Iris pigment epithelial cell (primary cell): ENCODE measurements around the gene LRRC70.
"Not testable (repeated sequence)": the region's sequence is repeated elsewhere in the genome, so short reads cannot be mapped to it uniquely, and the experiment has no call there.

Experiments
- DNase-seq: peaks from one replicate; pipeline ENCODE4 v3.0.0-alpha.2; 2011; ENCODE audit warnings: low read depth

The LRRC70 gene

DNA sequence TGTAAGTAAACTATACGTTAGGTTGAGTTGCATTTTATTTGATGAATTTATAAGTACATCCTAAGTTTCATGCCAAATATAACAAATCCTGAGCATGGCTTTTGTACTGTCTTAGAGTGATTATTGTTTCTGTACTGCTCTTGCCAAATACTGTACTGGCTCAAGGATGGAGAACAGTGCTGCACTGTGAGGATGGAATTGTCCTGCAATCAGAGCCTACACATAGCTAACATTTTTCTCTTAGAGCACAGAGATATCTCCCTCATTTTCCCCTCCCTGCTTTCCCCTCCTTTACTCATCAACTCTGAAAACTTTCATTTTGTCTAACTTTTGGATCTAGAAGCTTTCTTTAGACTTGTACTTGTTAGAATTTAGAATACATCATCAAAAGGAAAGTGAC, 28.3 kb downstream of the LRRC70 start:
- DNase-seq, result peak; percentile 61

DNA sequence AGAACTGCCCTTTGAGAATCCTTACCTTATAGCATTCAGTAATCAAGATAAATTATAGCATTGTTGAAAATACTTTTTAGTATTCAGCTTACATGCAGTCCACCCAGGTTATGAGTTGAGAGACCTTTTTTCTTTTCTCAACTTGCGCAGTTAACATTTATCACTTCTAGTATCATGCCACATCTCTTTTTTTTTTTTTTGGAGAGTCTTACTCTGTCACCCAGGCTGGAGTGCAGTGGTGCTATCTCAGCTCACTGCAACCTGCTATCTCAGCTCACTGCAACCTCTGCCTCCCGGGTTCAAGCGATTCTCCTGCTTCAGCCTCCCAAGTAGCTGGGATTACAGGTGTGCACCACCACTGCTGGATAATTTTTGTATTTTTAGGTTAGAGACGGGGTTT, 29.0 kb downstream of the LRRC70 start:
- no peak for DNase-seq

DNA sequence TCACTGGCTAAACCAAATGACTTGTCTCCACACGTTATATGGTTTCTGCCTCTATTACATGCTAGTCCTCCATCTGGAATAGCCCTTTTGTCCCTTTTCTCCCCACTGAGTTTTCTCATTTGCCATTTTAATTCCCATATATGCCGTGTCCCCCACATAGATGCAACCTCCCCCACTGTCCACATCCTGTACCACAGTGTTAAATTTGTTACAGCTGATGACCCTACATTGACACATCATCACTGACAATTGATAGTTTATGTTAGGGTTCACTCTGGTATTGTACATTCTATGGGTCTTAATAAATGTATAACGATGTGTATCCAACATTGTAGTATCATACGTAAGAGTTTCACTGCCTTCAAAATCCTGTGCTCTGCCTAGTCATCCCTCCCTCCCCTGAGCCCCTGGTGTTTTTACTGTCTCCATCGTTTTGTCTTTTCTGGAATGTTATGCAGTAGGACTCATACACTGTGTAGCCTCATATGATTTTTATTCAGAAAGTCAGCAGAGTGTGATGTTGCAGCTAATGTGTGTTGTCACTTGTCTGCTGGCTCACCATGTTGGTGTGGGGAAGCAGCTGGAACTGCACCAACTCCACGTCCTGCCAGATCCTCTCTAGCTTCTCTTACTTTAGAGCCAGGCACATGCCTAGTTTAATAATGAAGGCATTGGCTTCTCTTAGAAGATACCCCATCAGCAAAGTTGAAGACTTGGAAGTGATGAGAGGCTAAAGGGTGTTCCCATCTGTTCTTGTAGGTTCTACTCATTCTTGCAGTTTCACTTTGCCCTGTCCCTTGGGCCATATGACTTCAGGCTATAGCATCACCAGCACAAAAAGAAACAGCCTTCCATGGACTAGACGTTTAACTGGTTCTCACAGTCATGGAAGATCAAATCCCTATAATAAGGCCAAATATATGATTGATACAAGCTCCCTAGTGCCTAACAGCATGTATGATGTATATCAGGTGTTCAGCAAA, 30.2 kb downstream of the LRRC70 start:
- no peak for DNase-seq

DNA sequence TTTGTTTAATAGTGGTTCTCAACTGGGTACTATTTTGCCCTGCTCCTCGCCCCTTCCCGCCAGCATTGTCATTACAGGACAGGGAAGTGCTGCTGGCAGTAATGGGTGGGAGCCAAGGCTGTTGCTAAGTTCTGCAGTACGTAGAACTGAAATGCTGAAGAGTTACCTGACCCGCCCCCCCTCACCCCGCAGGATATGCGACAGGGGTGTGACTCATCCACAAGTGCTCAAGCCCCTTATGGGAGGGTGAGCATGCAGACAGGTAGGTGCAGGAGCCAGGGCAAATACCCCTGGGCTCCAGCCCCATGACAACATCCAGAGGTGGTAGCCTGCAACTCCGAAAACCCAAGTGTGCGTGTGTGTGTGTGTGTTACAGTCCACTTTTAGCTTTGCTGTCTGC, 35.7 kb downstream of the LRRC70 start:
- DNase-seq, result no peak

DNA sequence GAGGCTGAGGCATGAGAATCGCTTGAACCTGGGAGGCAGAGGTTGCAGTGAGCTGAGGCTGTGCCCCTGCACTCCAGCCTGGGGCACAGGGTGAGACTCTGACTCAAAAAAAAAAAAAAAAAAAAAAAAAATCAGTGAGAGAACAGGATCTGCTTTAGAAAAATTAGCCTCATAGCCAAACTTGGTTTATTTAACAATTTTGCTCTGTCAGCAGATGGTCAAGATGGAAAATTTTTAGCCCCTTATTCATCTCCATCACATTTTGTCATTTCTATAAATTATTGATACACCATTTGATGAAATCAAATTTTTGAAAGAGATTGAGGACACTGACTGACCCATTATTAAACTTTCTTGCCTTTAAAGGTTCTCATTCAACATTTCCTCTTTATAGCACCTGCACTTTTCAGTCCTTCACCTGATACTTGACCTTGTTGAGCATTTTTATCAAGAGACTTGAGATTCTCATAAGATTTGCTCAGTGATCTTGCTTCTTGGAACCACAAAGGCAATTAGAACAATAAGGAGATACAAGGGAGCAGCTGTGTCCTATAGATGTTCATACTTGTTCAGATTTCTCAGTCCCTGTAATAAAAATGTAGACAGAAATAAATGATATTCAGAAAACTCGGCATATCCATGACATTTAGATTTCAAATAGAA, 38.1 kb downstream of the LRRC70 start:
- DNase-seq, result no peak

DNA sequence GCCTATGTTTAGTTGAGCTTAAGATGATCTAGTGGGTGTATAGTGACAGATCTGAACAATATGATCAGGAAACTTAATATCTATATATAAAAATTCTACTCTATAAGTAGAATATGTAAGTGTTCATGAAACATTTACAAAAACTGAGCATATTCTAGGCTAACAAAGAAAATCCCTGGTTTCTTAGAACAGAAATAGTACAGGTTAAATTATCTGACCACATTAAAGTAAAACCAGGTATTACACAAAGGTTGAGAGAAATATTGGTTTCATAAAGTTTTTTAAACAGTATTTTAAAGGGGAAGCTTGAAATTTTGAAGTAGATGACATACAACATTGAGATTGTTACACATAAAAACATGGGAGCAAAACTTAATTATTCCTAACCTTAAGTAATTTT, 39.3 kb downstream of the LRRC70 start:
- DNase-seq, result no peak

DNA sequence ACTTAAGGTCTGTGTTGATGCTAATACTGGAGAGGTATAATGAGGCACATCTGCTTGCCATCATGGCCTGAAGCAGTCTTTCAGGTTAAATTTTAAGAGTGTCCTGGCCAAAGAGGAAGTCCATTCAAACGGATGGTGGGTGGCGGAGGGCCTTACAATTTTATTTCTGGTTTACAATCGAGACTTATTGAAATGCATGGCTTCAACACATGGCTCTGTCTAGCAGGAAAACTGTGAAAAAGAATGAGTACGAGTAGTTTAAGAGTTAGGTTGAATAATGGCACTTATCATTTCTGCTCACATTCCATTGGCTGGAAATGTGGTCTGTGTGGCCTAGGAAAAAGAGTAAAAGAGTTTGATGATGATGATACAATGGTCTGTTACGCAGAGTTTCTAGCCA, 42.1 kb downstream of the LRRC70 start:
- DNase-seq, result no peak

DNA sequence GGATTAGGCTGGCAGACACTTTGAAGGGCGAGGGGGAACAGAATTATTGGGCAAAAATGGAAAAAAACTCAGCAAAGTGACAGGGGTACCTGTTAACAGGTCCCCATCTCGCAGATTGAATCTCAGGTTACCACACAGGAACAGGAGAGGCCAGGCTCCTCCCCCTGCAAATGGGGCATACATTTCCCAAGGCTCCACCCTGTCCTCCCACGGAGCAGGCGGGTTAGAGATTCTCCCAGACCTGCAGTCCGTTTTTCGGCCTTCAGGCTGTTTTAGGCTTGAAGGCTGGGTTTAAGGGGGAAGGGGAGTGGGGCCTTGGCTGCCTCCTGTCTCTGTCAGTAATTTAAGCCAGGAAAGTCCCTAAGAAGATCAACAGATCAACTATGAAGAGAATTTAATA, 42.7 kb downstream of the LRRC70 start:
- no peak for DNase-seq

DNA sequence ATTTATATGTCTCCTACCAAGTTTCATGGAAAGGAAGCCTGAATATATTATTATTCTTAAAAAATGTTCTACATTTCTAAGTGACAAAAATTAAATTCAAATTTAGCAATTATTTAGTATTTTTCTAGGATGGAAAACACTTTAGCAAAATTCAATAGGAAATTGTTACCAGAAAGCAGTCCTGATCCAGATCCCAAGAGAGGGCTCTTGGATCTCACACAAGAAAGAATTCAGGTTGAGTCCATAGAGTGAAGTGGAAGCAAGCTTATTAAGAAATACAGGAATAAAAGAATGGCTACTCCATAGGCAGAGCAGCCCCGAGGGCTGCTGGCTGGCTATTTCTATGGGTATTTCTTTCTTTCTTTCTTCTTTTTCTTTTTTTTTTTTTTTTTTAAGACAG, 44.7 kb downstream of the LRRC70 start:
- no peak for DNase-seq

DNA sequence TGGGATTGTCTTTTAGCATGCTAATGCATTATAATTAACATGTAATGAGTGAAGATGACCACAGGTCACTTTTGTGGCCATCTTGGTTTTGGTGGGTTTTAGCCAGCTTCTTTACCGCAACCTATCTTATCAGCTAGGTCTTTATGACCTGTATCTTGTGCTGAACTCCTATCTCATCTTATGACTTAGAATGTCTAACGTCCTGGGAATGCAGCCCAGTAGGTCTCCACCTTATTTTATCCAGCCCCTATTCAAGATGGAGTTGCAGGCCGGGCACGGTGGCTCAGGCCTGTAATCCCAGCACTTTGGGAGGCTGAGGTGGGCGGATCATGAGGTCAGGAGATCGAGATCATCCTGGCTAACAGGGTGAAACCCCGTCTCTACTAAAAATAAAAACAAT, 45.8 kb downstream of the LRRC70 start:
- DNase-seq, result not testable (repeated sequence)

DNA sequence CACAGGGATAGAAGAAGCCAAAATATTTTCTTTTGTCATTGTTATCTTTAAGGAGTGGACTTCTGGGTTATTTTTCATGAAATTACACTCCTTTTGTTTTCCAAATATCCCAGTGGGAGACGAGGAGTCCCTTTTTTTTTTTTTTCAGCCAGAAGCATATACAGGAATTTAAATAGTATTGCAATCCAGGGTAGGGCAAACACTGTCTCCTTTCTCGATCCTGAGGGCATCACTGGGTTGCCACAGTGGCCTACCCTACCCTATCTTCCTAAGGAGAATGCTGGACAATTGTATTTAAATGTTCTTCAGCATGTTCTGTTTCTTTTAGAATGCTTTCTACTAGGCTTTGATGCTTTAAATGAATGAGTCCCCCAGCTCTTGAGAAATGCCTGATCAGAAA, 47.9 kb downstream of the LRRC70 start:
- DNase-seq, result no peak

DNA sequence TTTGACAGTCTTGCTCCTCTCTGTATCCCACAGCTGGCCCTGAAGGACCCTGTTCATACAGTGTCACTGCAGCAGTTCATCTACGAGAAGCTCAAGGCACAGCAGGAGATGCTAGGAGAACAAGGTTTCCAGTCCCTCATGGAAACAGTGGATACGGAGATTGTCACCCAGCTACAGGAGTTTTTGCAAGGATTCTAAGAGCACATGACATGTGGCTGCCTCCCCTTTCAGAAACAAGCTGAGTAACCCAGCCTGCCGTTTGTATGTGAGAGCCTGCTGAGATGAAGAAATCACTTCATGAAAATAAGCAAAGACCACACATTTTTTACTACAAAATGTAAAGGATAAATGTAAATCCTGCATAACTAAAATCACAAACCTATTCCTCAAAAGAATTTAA, 48.5 kb downstream of the LRRC70 start:
- DNase-seq, result no peak

DNA sequence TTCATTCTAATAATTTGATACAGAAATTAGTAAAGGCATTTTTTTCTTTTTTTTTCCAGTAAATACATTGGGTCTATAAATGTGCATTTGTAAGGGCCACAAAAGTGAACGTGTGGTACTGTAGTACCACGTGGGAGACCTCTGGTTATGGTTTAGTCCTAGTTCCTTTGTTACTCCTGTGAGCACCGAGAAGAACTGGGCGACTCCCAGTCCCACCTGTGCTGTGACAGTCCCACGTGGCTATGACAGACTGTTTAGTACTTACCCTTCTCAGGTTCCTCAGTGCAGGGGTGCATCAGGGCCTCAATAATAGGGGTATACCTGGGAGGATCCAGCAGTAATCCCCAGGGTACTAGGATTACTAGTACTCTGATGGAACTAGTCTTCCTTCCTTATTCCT, 49.3 kb downstream of the LRRC70 start:
- DNase-seq, result no peak
